NCI-H510A (cell line): ENCODE results near the gene C3.
"Not testable (repeated sequence)": the region's sequence is repeated elsewhere in the genome, so short reads cannot be mapped to it uniquely, and the experiment has no call there.

ENCODE experiments used
- DNase-seq: peaks from one replicate; lab custom pipeline; 2025; lab: John Stamatoyannopoulos, UW

Gene C3

GRCh38 chr19:6663236-6664201 is 56.9 kb downstream of the C3 start:
- no peak for DNase-seq

- no peak for DNase-seq
Measured at GRCh38 chr19:6662702-6663101, 57.7 kb downstream of the C3 start.

- not testable (repeated sequence) for DNase-seq
Measured at GRCh38 chr19:6661509-6662244, 58.8 kb downstream of the C3 start.

- no peak for DNase-seq
Measured at GRCh38 chr19:6660930-6661329, 59.5 kb downstream of the C3 start.

- DNase-seq = not testable (repeated sequence)
Measured at GRCh38 chr19:6656390-6656789, 64.1 kb downstream of the C3 start.

- DNase-seq = no peak
Measured at GRCh38 chr19:6654347-6655310, 65.8 kb downstream of the C3 start.

- DNase-seq = no peak
Measured at GRCh38 chr19:6652805-6653094, 67.7 kb downstream of the C3 start.

- DNase-seq = no peak
Measured at GRCh38 chr19:6651965-6652804, 68.3 kb downstream of the C3 start.

- DNase-seq = no peak
Measured at GRCh38 chr19:6649185-6649584, 71.3 kb downstream of the C3 start.

- DNase-seq = no peak
Measured at GRCh38 chr19:6648141-6648715, 72.2 kb downstream of the C3 start.

GRCh38 chr19:6644796-6645195 is 75.7 kb downstream of the C3 start:
- no peak for DNase-seq

GRCh38 chr19:6640333-6640732 is 80.1 kb downstream of the C3 start:
- DNase-seq = not testable (repeated sequence)

- no peak for DNase-seq
Measured at GRCh38 chr19:6639439-6639838, 81.0 kb downstream of the C3 start.

- DNase-seq = not testable (repeated sequence)
Measured at GRCh38 chr19:6633456-6633813, 87.0 kb downstream of the C3 start.

- DNase-seq = not testable (repeated sequence)
Measured at GRCh38 chr19:6632747-6633455, 87.5 kb downstream of the C3 start.

- no peak for DNase-seq
Measured at GRCh38 chr19:6632002-6632621, 88.3 kb downstream of the C3 start.
